Right lung (tissue), 10 donors: ENCODE results near the gene SHFL. TPM values are rescaled to one million over a fixed set of nuclear protein-coding genes. Genes with fewer than 3 reads are reported as not detected.

ENCODE experiments used
- DNase-seq, 2 donors: peaks; one replicate each; pipeline ENCODE4 v3.0.0-alpha.2; 2013
- long read RNA-seq, 8 donors: transcript quantifications; one replicate each; lab custom pipeline, GENCODE V29; 2026
- polyA plus RNA-seq, 5 donors: library from polyadenylated mRNA; unstranded; fragments of 120-200 nt; gene quantifications; one replicate each; pipeline versions ENCODE4 v1.2.1 to v1.2.3, GENCODE V29; 2013; ENCODE audit warnings: inconsistent platforms in 1 of 5, low replicate concordance in 1 of 5; ENCODE audit not compliant: insufficient read length in 5 of 5, insufficient read depth in 1 of 5

Gene SHFL
- 10 to 100 TPM; 28.6 to 38.7 (median 36.3) TPM for polyA plus RNA-seq
- long read RNA-seq, donor 1, transcript C19orf66-201 (8 exons, 2,117 nt): minor isoform, 15 of 54 reads
- long read RNA-seq, donor 1, transcript C19orf66-203 (7 exons, 2,079 nt): minor isoform, 12 of 54 reads
- long read RNA-seq, donor 1, transcript C19orf66-204 (1 exons, 1,655 nt): major isoform, 21 of 54 reads
- long read RNA-seq, donor 1, partial matches to known transcripts: 5 of 54 reads
- long read RNA-seq, donor 1, other reads (novel, unspliced or antisense): 0 of 54 reads
- long read RNA-seq, donor 2, transcript C19orf66-201 (8 exons, 2,117 nt): minor isoform, 8 of 24 reads
- long read RNA-seq, donor 2, transcript C19orf66-203 (7 exons, 2,079 nt): minor isoform, 5 of 24 reads
- long read RNA-seq, donor 2, transcript C19orf66-204 (1 exons, 1,655 nt): major isoform, 10 of 24 reads
- long read RNA-seq, donor 2, partial matches to known transcripts: 0 of 24 reads
- long read RNA-seq, donor 2, other reads (novel, unspliced or antisense): 0 of 24 reads
- long read RNA-seq, donor 3, transcript C19orf66-204 (1 exons, 1,655 nt): major isoform, 27 of 41 reads
- long read RNA-seq, donor 3, transcript C19orf66-201 (8 exons, 2,117 nt): minor isoform, 9 of 41 reads
- long read RNA-seq, donor 3, transcript C19orf66-203 (7 exons, 2,079 nt): minor isoform, 5 of 41 reads
- long read RNA-seq, donor 3, partial matches to known transcripts: 0 of 41 reads
- long read RNA-seq, donor 3, other reads (novel, unspliced or antisense): 0 of 41 reads
- long read RNA-seq, donor 4, transcript C19orf66-201 (8 exons, 2,117 nt): minor isoform, 11 of 25 reads
- long read RNA-seq, donor 4, transcript C19orf66-204 (1 exons, 1,655 nt): major isoform, 12 of 25 reads
- long read RNA-seq, donor 4, partial matches to known transcripts: 0 of 25 reads
- long read RNA-seq, donor 4, other reads (novel, unspliced or antisense): 0 of 25 reads
- long read RNA-seq, donor 5, transcript C19orf66-204 (1 exons, 1,655 nt): major isoform, 26 of 43 reads
- long read RNA-seq, donor 5, transcript C19orf66-201 (8 exons, 2,117 nt): minor isoform, 8 of 43 reads
- long read RNA-seq, donor 5, transcript C19orf66-203 (7 exons, 2,079 nt): minor isoform, 8 of 43 reads
- long read RNA-seq, donor 5, partial matches to known transcripts: 0 of 43 reads
- long read RNA-seq, donor 5, other reads (novel, unspliced or antisense): 0 of 43 reads
- long read RNA-seq, donor 6, transcript C19orf66-204 (1 exons, 1,655 nt): major isoform, 22 of 49 reads
- long read RNA-seq, donor 6, transcript C19orf66-203 (7 exons, 2,079 nt): minor isoform, 8 of 49 reads
- long read RNA-seq, donor 6, transcript C19orf66-201 (8 exons, 2,117 nt): minor isoform, 16 of 49 reads
- long read RNA-seq, donor 6, partial matches to known transcripts: 0 of 49 reads
- long read RNA-seq, donor 6, other reads (novel, unspliced or antisense): 0 of 49 reads
- long read RNA-seq, donor 7, transcript C19orf66-204 (1 exons, 1,655 nt): major isoform, 24 of 41 reads
- long read RNA-seq, donor 7, transcript C19orf66-203 (7 exons, 2,079 nt): minor isoform, 6 of 41 reads
- long read RNA-seq, donor 7, transcript C19orf66-201 (8 exons, 2,117 nt): minor isoform, 10 of 41 reads
- long read RNA-seq, donor 7, partial matches to known transcripts: 0 of 41 reads
- long read RNA-seq, donor 7, other reads (novel, unspliced or antisense): 0 of 41 reads
- long read RNA-seq, donor 8, transcript C19orf66-201 (8 exons, 2,117 nt): minor isoform, 5 of 21 reads
- long read RNA-seq, donor 8, transcript C19orf66-203 (7 exons, 2,079 nt): minor isoform, 6 of 21 reads
- long read RNA-seq, donor 8, transcript C19orf66-204 (1 exons, 1,655 nt): major isoform, 10 of 21 reads
- long read RNA-seq, donor 8, partial matches to known transcripts: 0 of 21 reads
- long read RNA-seq, donor 8, other reads (novel, unspliced or antisense): 0 of 21 reads

DNA sequence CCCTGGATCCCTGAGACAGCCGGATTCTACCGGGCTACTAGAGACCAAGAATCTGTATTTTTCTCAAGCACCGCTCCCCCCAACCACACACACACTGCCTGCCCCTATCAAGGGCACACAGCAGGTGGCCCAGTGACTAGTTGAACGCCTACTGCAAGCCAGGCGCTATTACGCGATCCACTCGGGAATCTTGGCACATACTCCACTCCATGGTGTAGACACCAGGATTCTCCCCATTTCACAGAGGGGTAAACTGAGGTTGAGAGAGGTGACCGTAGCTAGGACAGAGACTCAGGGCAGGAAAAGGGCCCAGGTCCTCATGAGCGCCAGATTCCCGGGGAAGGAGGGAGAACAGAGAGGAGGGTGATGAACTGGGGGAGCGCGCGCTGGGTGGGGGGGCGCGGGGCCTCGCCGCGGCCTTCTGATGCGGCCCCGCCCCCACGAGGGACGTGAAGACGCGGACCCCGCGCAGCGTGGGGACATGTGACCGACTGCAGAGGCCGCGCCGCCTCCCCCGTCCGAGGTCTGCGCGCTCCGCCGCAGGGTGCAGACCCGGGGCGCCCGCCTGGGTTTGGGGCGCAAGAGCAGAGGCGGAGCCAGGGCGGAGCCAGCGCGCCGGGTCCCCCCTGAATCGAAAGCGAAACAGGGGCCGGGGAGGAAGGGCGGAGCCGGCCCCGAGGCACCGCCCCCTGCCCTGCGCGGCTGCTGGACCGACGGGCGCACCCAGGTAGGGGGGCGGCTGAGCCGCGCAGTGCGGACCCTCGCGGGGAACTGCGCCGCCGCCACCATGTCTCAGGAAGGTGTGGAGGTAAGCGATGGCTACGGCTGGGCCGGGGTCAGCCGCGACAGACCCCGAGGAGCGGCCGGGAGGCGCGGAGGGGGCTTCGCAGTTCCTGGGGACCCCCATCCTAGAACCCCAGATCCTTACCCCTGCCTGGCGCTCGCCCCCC, at the start of gene SHFL:
Gene SHFL, plus strand, starts transcription at position 677 of the 950 bp plus-strand sequence. Its CDS starts 111 bp downstream, at position 788.
- DNase-seq: peak; percentile 80 to 81

DNA sequence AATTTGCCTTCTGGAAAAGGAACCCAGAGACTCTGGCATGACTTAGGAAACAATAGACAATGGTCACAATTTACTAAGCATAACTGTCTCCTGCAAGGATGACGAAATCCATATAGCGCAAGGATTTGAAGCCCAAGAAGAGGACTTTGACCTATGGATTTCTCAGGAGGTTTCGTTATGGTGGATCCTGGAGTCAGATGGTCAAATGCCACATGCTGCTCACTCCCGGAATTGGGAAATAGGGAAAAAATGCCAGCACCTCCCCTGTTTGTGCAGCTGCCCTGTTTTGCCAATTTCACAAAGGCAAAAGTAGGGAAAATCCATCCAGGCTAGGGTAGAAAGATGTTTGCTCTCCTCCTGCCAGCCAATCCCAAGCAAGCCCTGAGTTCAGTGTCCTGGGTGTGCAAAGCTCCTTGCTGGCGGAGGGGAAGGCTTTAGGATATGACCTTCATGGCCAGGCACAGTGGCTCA, 49.5 kb upstream of the SHFL start:
- no peak for DNase-seq

GRCh38 chr19:10037367-10037766, 48.8 kb upstream of the SHFL start:
- DNase-seq: no peak

DNA sequence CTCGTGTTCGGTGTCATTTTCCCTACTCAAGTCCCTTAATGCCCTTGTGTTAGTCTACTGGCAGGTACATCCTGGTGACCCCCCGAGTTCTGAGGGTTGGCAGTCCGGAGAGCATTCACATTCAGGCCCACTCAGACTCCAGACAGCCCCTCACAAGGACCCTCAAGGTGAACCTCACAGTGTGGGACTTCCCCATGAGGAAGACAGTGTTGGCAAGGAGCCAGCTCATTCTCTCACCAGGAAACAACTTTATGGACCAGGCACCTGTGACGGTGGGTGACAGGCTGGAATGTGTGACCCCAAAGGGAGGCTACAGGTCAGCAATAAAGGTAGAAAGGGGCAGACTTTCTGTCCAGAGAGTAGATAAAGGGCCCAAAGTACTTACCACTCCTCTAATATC, 48.3 kb upstream of the SHFL start:
- no peak for DNase-seq

DNA sequence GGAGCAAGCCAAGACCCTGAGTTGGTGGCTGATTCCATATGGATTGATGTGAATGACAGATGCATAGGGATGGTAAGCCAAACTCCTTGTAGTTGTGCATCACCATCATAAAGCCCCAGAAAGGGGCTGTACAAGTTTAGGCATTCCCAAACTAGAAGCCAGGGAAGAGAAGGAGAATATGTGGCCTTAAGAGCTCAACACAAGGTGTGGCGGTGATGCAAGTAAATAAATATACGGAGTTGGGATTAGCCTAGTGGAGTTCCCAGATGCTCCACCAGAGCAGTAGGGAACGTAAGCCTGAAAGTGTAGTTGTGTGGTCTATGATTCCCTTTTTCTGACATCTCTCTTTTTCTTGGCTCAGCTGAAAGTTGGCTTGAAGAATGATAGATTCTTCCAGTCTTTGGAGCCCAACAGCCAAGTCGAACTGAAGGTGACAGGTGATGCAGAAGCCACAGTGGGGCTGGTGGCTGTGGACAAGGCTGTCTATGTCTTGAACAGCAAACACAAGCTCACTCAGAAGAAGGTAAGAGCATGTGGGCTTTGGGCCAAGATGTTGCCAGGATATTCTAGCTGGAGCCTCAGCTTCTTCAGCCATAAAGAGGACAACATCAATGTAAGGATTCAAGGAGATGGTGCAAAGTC, 42.7 kb upstream of the SHFL start:
- DNase-seq: peak; percentile 3 to 18

GRCh38 chr19:10044390-10044789, 41.7 kb upstream of the SHFL start:
- no peak for DNase-seq

- DNase-seq: no peak
These were observed 40.7 kb upstream of the SHFL start for GRCh38 chr19:10045371-10045770.

DNA sequence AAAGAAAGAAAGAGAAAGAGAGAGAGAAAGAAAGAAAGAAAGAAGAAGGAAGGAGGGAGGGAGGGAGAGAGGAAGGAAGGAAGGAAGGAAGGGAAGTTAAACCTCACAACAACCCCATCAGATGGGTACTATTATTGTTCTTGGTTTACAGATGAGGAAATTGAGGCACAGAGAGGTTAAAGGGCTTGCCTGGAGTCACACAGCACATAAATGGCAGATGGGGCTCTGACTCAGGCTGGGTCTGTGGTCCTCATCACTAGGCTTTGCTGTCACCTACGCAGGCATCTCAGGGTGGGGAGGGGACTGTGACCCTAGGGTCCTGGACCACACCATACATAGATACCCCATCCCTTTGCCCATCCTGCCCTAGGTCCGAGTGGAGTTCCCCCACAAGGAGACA, 36.5 kb upstream of the SHFL start:
- DNase-seq: no peak

DNA sequence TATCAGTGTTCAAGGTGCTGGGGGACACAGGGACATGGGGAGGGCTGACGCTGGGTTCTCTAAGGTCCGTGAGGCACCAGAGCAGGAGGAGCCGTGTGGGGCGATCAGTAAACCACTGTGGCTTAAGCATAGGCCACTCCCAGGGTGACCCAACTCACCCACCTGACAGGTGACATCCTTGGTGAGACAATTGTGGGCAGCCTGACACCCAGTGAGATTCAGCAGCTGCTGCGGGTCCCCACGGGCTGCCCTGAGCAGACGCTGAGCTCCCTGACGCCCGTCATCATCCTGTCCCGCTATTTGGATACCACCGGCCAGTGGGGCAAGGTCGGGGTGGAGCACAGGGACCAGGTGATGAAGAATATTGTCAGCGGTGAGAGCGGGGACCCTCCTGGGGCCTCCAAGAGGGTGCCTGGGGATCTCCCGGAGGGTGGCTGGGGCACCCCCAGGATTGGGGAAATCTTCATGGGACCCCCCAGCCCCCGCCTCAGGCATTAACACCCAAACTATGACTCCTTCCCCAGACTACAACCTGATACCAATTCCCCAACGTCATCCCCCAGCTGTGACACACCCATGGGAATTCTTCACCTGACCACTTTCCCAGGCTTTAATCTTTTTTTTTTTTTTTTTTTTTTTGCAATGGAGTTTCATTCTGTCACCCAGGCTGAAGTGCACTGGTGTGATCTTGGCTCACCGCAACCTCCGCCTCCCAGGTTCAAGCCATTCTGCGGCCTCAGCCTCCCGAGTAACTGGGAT, 33.3 kb upstream of the SHFL start:
- no peak for DNase-seq

DNA sequence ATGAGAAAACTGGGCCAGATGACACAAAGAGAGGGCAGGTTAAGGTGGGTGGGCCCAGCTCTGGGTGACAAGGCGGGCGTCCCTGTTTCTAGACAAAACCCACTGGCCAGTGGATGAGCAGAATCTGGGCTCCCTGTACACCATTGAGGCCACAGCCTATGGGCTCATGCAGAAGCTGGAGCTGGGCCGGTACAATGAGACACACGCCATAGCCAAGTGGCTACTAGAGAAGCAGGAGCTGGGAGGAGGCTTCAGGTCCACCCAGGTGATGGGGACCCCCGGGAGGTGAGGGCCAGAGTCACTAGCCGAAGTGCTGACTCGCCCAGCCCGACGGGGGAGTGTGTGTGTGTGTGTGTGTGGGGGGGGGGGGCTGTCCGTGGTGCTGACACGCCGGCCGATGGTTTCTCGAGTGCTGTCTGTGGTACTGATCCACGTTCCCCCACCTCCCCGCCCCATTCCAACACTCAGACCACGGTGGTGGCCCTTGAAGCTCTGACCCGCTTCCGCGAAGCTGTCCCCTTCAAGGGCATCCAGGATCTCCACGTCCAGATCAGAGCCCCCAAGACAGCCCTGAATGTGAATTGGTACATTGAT, 24.3 kb upstream of the SHFL start:
- no peak for DNase-seq

DNA sequence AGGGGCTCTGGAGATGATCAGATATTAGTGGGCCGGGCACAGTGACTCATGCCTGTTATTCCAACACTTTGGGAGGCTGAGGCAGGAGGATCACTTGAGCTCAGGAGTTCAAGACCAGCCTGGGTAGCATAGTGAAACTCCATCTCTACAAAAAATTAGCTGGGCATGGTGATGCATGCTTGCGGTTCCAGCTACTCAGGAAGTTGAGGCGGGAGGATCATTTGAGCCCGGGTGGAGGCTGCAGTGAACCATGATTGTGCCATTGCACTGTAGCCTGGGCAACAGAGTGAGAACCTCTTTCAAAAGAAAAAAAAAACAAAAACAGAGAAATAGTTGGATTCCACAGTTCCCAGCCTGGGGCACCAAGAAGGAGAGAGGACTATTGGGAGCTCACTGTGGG, 17.9 kb upstream of the SHFL start:
- no peak for DNase-seq

- DNase-seq: no peak
These were observed 17.1 kb upstream of the SHFL start for GRCh38 chr19:10069046-10069445.

- DNase-seq: no peak
These were observed 15.2 kb upstream of the SHFL start for GRCh38 chr19:10070730-10071446.

- DNase-seq: no peak
These were observed 12.0 kb upstream of the SHFL start for GRCh38 chr19:10074153-10074552.

DNA sequence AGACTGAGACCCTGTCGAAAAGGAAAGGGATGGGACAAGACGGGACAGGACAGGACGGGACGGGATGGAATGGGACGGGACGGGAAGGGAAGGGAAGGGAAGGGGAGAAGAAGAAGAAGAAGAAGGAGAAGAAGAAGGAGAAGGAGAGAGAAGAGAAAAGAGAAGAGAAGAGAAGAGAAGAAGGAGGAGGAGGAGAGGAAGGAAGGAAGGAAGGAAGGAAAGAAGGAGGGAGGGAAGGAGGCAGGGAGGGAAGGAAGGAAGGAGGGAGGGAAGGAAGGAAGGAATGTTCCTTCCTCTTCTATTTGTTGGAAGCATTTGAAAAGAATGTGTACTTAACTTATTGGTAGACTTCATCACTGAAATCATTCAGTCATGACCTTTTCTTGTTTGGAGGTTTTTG, 9.6 kb upstream of the SHFL start:
- no peak for DNase-seq

- no peak for DNase-seq
These were observed 7.8 kb upstream of the SHFL start for GRCh38 chr19:10078329-10078728.

GRCh38 chr19:10079031-10079453, 7.1 kb upstream of the SHFL start:
- no peak for DNase-seq
